B cell (primary cell): ENCODE data around the gene JPT2. TPM values are rescaled to one million over a fixed set of nuclear protein-coding genes. Genes with fewer than 3 reads are reported as not detected.

Source experiments
- ATAC-seq: fragments of 200-7000 bp; cut with Tn5 transposase; one replicate; pipeline ENCODE4 v1.10.0; 2021; ENCODE audit warnings: low read depth, mild to moderate bottlenecking, moderate number of reproducible peaks, moderate library complexity
- CTCF ChIA-PET: fragments of 350-600 bp; sonication (Branson Sonifier 250); formaldehyde crosslinking; loops from one replicate; lab custom pipeline; 2021; ENCODE audit warnings: antibody characterized with exemption, inconsistent platforms; lab: Charles Lee
- POLR2A ChIA-PET: fragments of 350-600 bp; sonication (Branson Sonifier 250); formaldehyde crosslinking; loops from one replicate; lab custom pipeline; 2021; ENCODE audit warnings: antibody characterized with exemption; lab: Charles Lee
- DNase-seq: peaks from one replicate; pipeline ENCODE4 v3.0.0; 2013
- H2AFZ ChIP-seq: 2 replicates; pipeline ENCODE4 v1.6.1; 2012; ENCODE audit warnings: mild to moderate bottlenecking, low read depth, low read length; ENCODE audit not compliant: insufficient read depth, poor library complexity, severe bottlenecking
- H3K27ac ChIP-seq, 2 donors: 1 replicate in 1 of 2; 2 replicates in 1 of 2; pipeline ENCODE4 v1.5.1; 2012 to 2013; ENCODE audit warnings: low read length in 2 of 2, mild to moderate bottlenecking in 2 of 2, moderate library complexity in 1 of 2
- H3K27me3 ChIP-seq, 4 experiments: fragments of 200-600 bp in 1 of 4; sonication (generic) in 1 of 4; replicated peaks in 1 of 4; 1 replicate in 2 of 4; 2 replicates in 2 of 4; pipeline versions ENCODE4 v1.6.1 to v1.7.0; 2013 to 2016; ENCODE audit warnings: low read length in 3 of 4, mild to moderate bottlenecking in 2 of 4, mixed read lengths in 1 of 4, moderate library complexity in 1 of 4; ENCODE audit not compliant: insufficient read depth in 4 of 4, control insufficient read depth in 3 of 4; ENCODE audit errors: control extremely low read depth in 1 of 4
- H3K36me3 ChIP-seq, 2 experiments: replicated peaks in 1 of 2; 1 replicate in 1 of 2; 2 replicates in 1 of 2; pipeline versions ENCODE4 v1.6.1 to v1.7.1; 2013; ENCODE audit warnings: low read length in 1 of 2; ENCODE audit not compliant: insufficient read depth in 2 of 2, control insufficient read depth in 1 of 2; ENCODE audit errors: control extremely low read depth in 1 of 2, extremely low read depth in 1 of 2
- H3K4me1 ChIP-seq, 2 donors: fragments of 200-600 bp in 1 of 2; sonication (generic) in 1 of 2; 1 replicate in 1 of 2; 2 replicates in 1 of 2; pipeline versions ENCODE4 v1.5.1 to v1.6.1; 2013 to 2017; ENCODE audit warnings: low read length in 2 of 2; ENCODE audit not compliant: control insufficient read depth in 2 of 2, insufficient read depth in 2 of 2
- H3K4me2 ChIP-seq: replicated peaks from 2 replicates; pipeline ENCODE3; 2012; ENCODE audit warnings: mild to moderate bottlenecking, low read depth, low read length; ENCODE audit not compliant: poor library complexity, severe bottlenecking
- H3K4me3 ChIP-seq, 5 experiments: fragments of 200-600 bp in 1 of 5; sonication (generic) in 1 of 5; 1 replicate in 3 of 5; 2 replicates in 2 of 5; pipeline versions ENCODE4 v1.5.1 to v1.7.0; 2011 to 2016; ENCODE audit warnings: low read length in 4 of 5, mild to moderate bottlenecking in 4 of 5, low read depth in 2 of 5, control low read depth in 1 of 5, moderate library complexity in 1 of 5; ENCODE audit not compliant: insufficient read depth in 1 of 5; ENCODE audit errors: control extremely low read depth in 1 of 5, extremely low read depth in 1 of 5
- H3K79me2 ChIP-seq: fragments of 200-600 bp; sonication (generic); one replicate; pipeline ENCODE4 v1.6.0; 2016; ENCODE audit warnings: low read length; ENCODE audit not compliant: control insufficient read depth, insufficient read depth
- H3K9ac ChIP-seq: fragments of 200-600 bp; sonication (generic); 2 replicates; pipeline ENCODE4 v1.6.1; 2017; ENCODE audit warnings: mild to moderate bottlenecking, low read length, moderate library complexity
- H3K9me3 ChIP-seq, 3 donors: one replicate each; pipeline versions ENCODE4 v1.6.1 to v1.7.1; 2013; ENCODE audit warnings: low read length in 2 of 3; ENCODE audit not compliant: control insufficient read depth in 2 of 3, insufficient read depth in 1 of 3; ENCODE audit errors: control extremely low read depth in 1 of 3
- H4K20me1 ChIP-seq: 2 replicates; pipeline ENCODE4 v1.6.0; 2012; ENCODE audit warnings: mild to moderate bottlenecking, low read length; ENCODE audit not compliant: insufficient read depth, control insufficient read depth, poor library complexity, severe bottlenecking
- H3K27ac Mint-ChIP-seq: one replicate; pipeline ENCODE4 v1.8.0; 2021; ENCODE audit warnings: mixed read lengths
- H3K27me3 Mint-ChIP-seq: one replicate; pipeline ENCODE4 v1.8.0; 2021; ENCODE audit warnings: mixed read lengths
- H3K4me1 Mint-ChIP-seq: one replicate; pipeline ENCODE4 v1.8.0; 2021; ENCODE audit warnings: mixed read lengths
- H3K4me3 Mint-ChIP-seq: one replicate; pipeline ENCODE4 v1.8.0; 2021; ENCODE audit warnings: mixed read lengths
- H3K9me3 Mint-ChIP-seq: one replicate; pipeline ENCODE4 v1.8.0; 2022; ENCODE audit warnings: mixed read lengths; ENCODE audit not compliant: insufficient read depth
- CTCF ChIP-seq: fragments of 200-600 bp; IDR thresholded peaks from one replicate; pipeline ENCODE4 v1.8.0; 2022; ENCODE audit warnings: antibody characterized with exemption, mild to moderate bottlenecking
- EZH2 ChIP-seq: IDR thresholded peaks from 2 replicates; pipeline ENCODE4 v1.6.1; 2012; ENCODE audit warnings: borderline replicate concordance, low read depth, mild to moderate bottlenecking, moderate library complexity, low read length; ENCODE audit not compliant: insufficient read depth, poor library complexity, severe bottlenecking
- WGBS: methylation state at CpG from one replicate; pipeline ENCODE4 v1.1.5; 2013; ENCODE audit warnings: missing lambda C conversion rate; ENCODE audit not compliant: insufficient coverage; 5-methylcytosine and 5-hydroxymethylcytosine counted together
- intact Hi-C: fragments of 100-400 bp; cut with micrococcal nuclease; formaldehyde crosslinking; loops from one replicate; pipeline ENCODE4 v1.10.0; 2022
- polyA plus RNA-seq: library from polyadenylated mRNA; depleted of rRNA; stranded (reverse); fragments of >200 nt; gene quantifications from 2 replicates; pipeline ENCODE4 v1.2.3, GENCODE V29; 2012
- total RNA-seq, 2 donors: library from RNA; stranded (reverse); fragments of 120-200 nt in 1 of 2; gene quantifications; 1 replicate in 1 of 2; 2 replicates in 1 of 2; pipeline versions ENCODE4 v1.2.3 to v1.2.4, GENCODE V29; 2013 to 2022

JPT2 gene
- total and polyA plus RNA-seq, 2 donors (not counting 1 experiment from before 2014, with no cell fraction given), result 10.7 to 45.7 TPM

GRCh38 chr16:1721372-1721771 is 43.3 kb downstream of the JPT2 start:
- Histone ChIP-seq H2AFZ (no peak overlapping the region), H3K9me3 (peaks cover 0 to 8% (median 0%) of the 10 kb centered on the region in 3 donors), H3K27ac (peak overlapping the region in 1 of 2 donors; percentile 4), H3K4me2 (no peak overlapping the region), H4K20me1 (peaks cover 26% of the 10 kb centered on the region), H3K79me2 (peaks cover 89% of the 10 kb centered on the region), H3K36me3 (peaks cover 0 to 8% of the 10 kb centered on the region in 2 experiments), H3K4me1 (peaks cover 74 to 94% of the 10 kb centered on the region in 2 donors), H3K9ac (no peak overlapping the region), H3K27me3 (no peaks in the 10 kb centered on the region), H3K4me3 (no peak overlapping the region)
- DNase-seq, result no peak
- no peaks in the 10 kb centered on the region for H3K9me3 Mint-ChIP-seq
- no peak for ATAC-seq
- H3K27me3 Mint-ChIP-seq, result no peaks in the 10 kb centered on the region
- POLR2A ChIA-PET, result no interaction called here
- H3K4me1 Mint-ChIP-seq, result peaks cover 52% of the 10 kb centered on the region
- H3K27ac Mint-ChIP-seq, result no peak overlapping the region
- no peak overlapping the region for H3K4me3 Mint-ChIP-seq
- TF ChIP-seq CTCF (no peak), EZH2 (no peak)
- 85% methylated on average over 4 of the region's 9 CpGs for WGBS
- CTCF ChIA-PET, result no interaction called here
- intact Hi-C loops, result no loop called here

- Mint-ChIP-seq H3K9me3 (no peaks in the 10 kb centered on the region), H3K4me3 (peak overlapping the region; percentile 52), H3K27ac (peak overlapping the region; percentile 76), H3K27me3 (no peaks in the 10 kb centered on the region), H3K4me1 (peaks cover 51% of the 10 kb centered on the region)
- no peak overlapping the region for H2AFZ ChIP-seq
- peaks cover 49% of the 10 kb centered on the region for H4K20me1 ChIP-seq
- peaks cover 0 to 30% of the 10 kb centered on the region in 2 experiments for H3K36me3 ChIP-seq
- WGBS, result 85% methylated on average over 2 of the region's 6 CpGs
- ATAC-seq (peak; percentile 46), DNase-seq (peak; percentile 74)
- H3K27ac ChIP-seq, result peak overlapping the region; percentile 51 to 55
- TF ChIP-seq EZH2 (no peak), CTCF (peak; percentile 96)
- peak overlapping the region; percentile 55 for H3K4me2 ChIP-seq
- H3K4me1 ChIP-seq, result peaks cover 53 to 78% of the 10 kb centered on the region in 2 donors
- H3K27me3 ChIP-seq, result no peaks in the 10 kb centered on the region
- CTCF ChIA-PET, result interaction anchor here (0.6 to 1.9 kb wide), 5 partner anchors 9 to 138 kb away, joined by 3 to 9 read pairs (median 3); no protein-coding TSS in a partner anchor
- H3K9ac ChIP-seq, result no peak overlapping the region
- no peak overlapping the region for H3K4me3 ChIP-seq
- peaks cover 89% of the 10 kb centered on the region for H3K79me2 ChIP-seq
- H3K9me3 ChIP-seq, result no peaks in the 10 kb centered on the region
- intact Hi-C loops, result loop anchor here (1.0 kb wide), 1 partner anchor 17 kb away; the partner anchor contains the start of gene MAPK8IP3
- POLR2A ChIA-PET, result no interaction called here
These were observed 45.5 kb downstream of the JPT2 start for GRCh38 chr16:1723450-1724147.
